Measurements from ENCODE around the gene DMTF1.
"Not testable (repeated sequence)": the region's sequence is repeated elsewhere in the genome, so short reads cannot be mapped to it uniquely, and the experiment has no call there.

The DMTF1 gene

DNA sequence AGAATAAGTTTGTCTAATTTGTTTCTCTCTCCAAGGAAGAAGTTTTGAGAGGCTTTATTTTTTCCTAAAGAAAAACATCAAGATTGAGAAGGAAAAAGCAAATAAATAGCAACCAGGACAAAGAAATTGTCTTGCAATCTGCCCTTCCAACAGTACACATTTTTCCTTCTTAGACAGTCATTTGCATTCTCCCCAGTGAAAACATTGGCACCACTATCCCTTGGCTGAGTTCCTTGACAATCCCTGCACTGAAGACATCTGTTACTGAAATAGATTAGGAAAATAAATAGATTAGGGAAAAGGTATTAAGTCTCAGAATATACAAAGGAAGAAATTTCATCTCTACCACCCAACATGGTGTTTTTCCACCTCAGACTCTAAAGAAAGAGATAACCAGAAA is 79.5 kb downstream of the DMTF1 start:
- DNase-seq, result no peak

DNA sequence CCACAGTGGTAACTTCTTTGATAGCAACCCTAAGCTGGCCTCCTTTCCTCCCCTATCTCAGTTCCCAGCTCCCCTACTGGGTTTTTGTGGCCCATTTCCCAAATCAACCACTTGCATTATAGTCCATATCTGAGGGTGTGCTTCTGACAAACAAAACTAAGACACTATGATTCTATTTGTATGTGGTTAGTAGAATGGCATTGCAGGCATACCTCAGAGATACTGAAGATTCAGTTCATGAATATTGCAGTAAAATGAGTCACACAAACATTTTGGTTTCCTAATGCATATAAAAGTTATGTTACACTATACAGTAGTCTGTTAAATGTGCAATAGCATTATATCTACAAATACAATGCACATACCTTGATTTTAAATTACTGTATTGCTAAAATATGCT is 82.7 kb downstream of the DMTF1 start:
- no peak for DNase-seq

DNA sequence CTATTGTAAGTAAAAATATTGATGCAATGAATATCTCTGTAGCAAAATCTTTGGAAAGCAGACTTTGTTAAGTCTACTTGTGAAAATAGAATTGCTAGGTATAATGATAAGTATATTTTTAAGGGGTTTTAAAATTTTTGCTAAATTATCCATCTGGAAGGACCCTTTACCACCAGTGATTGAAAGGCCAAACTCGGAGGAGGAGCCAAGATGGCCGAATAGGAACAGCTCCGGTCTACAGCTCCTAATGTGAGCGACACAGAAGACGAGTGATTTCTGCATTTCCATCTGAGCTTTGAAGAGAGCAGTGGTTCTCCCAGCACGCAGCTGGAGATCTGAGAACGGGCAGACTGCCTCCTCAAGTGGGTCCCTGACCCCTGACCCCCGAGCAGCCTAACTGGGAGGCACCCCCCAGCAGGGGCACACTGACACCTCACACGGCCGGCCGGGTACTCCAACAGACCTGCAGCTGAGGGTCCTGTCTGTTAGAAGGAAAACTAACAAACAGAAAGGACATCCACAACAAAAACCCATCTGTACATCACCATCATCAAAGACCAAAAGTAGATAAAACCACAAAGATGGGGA is 86.3 kb downstream of the DMTF1 start:
- not testable (repeated sequence) for DNase-seq

DNA sequence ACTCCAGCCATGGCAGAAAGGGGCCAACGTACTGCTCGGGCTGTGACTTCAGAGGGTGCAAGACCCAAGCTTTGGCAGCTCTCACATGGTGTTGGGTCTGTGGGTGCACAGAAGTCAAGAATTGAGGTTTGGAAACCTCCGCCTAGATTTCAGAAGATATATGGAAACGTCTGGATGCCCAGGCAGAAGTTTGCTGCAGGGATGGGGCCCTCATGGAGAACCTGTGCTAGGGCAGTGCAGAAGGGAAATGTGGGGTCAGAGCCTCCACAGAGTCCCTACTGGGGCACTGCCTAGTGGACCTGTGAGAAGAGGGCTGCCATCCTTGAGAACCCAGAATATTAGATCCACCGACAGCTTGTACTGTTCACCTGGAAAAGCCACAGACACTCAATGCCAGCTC is 93.4 kb downstream of the DMTF1 start:
- not testable (repeated sequence) for DNase-seq
